Natural killer cell (primary cell): ENCODE data around the gene SGO1. TPM values are rescaled to one million over a fixed set of nuclear protein-coding genes. Genes with fewer than 3 reads are reported as not detected.

Source experiments
- ATAC-seq, 3 donors: fragments of 150-1000 bp in 2 of 3; fragments of 200-7000 bp in 1 of 3; cut with Tn5 transposase; 1 replicate in 1 of 3; 2 replicates in 2 of 3; pipeline ENCODE4 v1.10.0; 2021; ENCODE audit warnings: mild to moderate bottlenecking in 2 of 3, moderate library complexity in 2 of 3
- DNase-seq, 2 donors: peaks; one replicate each; pipeline versions ENCODE4 v3.0.0 to v3.0.0-alpha.2; 2013 to 2021; ENCODE audit warnings: mixed read lengths in 1 of 2
- H3K27ac ChIP-seq: one replicate; pipeline ENCODE4 v1.5.1; 2013; ENCODE audit warnings: mild to moderate bottlenecking, low read length
- H3K27me3 ChIP-seq: one replicate; pipeline ENCODE4 v1.6.1; 2013; ENCODE audit warnings: low read length; ENCODE audit not compliant: control insufficient read depth, insufficient read depth
- H3K36me3 ChIP-seq: one replicate; pipeline ENCODE4 v1.6.1; 2013; ENCODE audit warnings: low read length; ENCODE audit not compliant: control insufficient read depth, insufficient read depth
- H3K4me1 ChIP-seq: one replicate; pipeline ENCODE4 v1.6.1; 2013; ENCODE audit warnings: low read length; ENCODE audit not compliant: control insufficient read depth, insufficient read depth
- H3K4me3 ChIP-seq: one replicate; pipeline ENCODE4 v1.5.1; 2013; ENCODE audit warnings: low read length
- H3K9me3 ChIP-seq: one replicate; pipeline ENCODE4 v1.6.1; 2013; ENCODE audit warnings: low read length; ENCODE audit not compliant: control insufficient read depth, insufficient read depth
- H3K27ac Mint-ChIP-seq, 2 donors: one replicate each; pipeline ENCODE4 v1.8.0; 2022; ENCODE audit warnings: mild to moderate bottlenecking in 2 of 2, mixed read lengths in 2 of 2, moderate library complexity in 1 of 2
- H3K27me3 Mint-ChIP-seq, 2 donors: one replicate each; pipeline ENCODE4 v1.8.0; 2022; ENCODE audit warnings: low read depth in 2 of 2, mixed read lengths in 2 of 2
- H3K36me3 Mint-ChIP-seq: one replicate; pipeline ENCODE4 v1.8.0; 2022; ENCODE audit warnings: mixed read lengths
- H3K4me1 Mint-ChIP-seq, 2 donors: one replicate each; pipeline ENCODE4 v1.8.0; 2022; ENCODE audit warnings: mixed read lengths in 2 of 2
- H3K4me3 Mint-ChIP-seq: one replicate; pipeline ENCODE4 v1.8.0; 2022; ENCODE audit warnings: mild to moderate bottlenecking, moderate library complexity, mixed read lengths
- H3K9me3 Mint-ChIP-seq, 2 donors: one replicate each; pipeline ENCODE4 v1.8.0; 2022; ENCODE audit warnings: mixed read lengths in 2 of 2
- CTCF ChIP-seq: fragments of 200-600 bp; IDR thresholded peaks from one replicate; pipeline ENCODE4 v1.8.0; 2022; ENCODE audit warnings: antibody characterized with exemption
- WGBS: methylation state at CpG from one replicate; pipeline ENCODE4 v1.1.7; 2013; ENCODE audit warnings: missing lambda C conversion rate; ENCODE audit not compliant: insufficient coverage; 5-methylcytosine and 5-hydroxymethylcytosine counted together
- intact Hi-C: fragments of 100-400 bp; cut with micrococcal nuclease; formaldehyde crosslinking; loops from one replicate; pipeline ENCODE4 v1.14.2; 2022
- total RNA-seq, 4 donors: library from RNA; stranded (reverse); fragments of 120-200 nt in 1 of 4; gene quantifications; one replicate each; pipeline versions ENCODE4 v1.2.3 to v1.2.4, GENCODE V29; 2013 to 2022

Gene SGO1
- total RNA-seq, 3 donors from 2014 or later (not counting 1 experiment from before 2014, with no cell fraction given): 0.55 to 1.4 (median 0.94) TPM

GRCh38 chr3:20154078-20154477, 31.9 kb downstream of the SGO1 start:
- Histone ChIP-seq H3K27ac (no peak overlapping the region), H3K27me3 (no peaks in the 10 kb centered on the region), H3K4me3 (no peak overlapping the region), H3K9me3 (no peaks in the 10 kb centered on the region), H3K36me3 (peaks cover 62% of the 10 kb centered on the region), H3K4me1 (no peaks in the 10 kb centered on the region)
- ATAC-seq: no peak
- no peak for TF ChIP-seq CTCF
- intact Hi-C loops: no loop called here
- 86% methylated on average over 1 of the region's 1 CpG for WGBS
- no peaks in the 10 kb centered on the region for H3K36me3 Mint-ChIP-seq
- no peak for DNase-seq
- no peak overlapping the region for H3K4me3 Mint-ChIP-seq
- peak overlapping the region; percentile 16 to 30 for H3K27ac Mint-ChIP-seq
- H3K27me3 Mint-ChIP-seq: no peaks in the 10 kb centered on the region
- H3K4me1 Mint-ChIP-seq: no peaks in the 10 kb centered on the region
- H3K9me3 Mint-ChIP-seq: no peaks in the 10 kb centered on the region

GRCh38 chr3:20148466-20148865, 37.5 kb downstream of the SGO1 start:
- no peak for TF ChIP-seq CTCF
- H3K36me3 Mint-ChIP-seq: peaks cover 4% of the 10 kb centered on the region
- H3K27ac Mint-ChIP-seq: peak overlapping the region in 1 of 2 donors; percentile 58
- intact Hi-C loops: no loop called here
- Histone ChIP-seq H3K9me3 (no peaks in the 10 kb centered on the region), H3K4me1 (no peaks in the 10 kb centered on the region), H3K36me3 (peaks cover 73% of the 10 kb centered on the region), H3K4me3 (no peak overlapping the region), H3K27me3 (no peaks in the 10 kb centered on the region), H3K27ac (no peak overlapping the region)
- no peaks in the 10 kb centered on the region for H3K27me3 Mint-ChIP-seq
- 96% methylated on average over 8 of the region's 10 CpGs for WGBS
- no peak for DNase-seq
- no peak for ATAC-seq
- no peak overlapping the region for H3K4me3 Mint-ChIP-seq
- no peaks in the 10 kb centered on the region for H3K4me1 Mint-ChIP-seq
- H3K9me3 Mint-ChIP-seq: no peaks in the 10 kb centered on the region

GRCh38 chr3:20147361-20147760, 38.6 kb downstream of the SGO1 start:
- Mint-ChIP-seq H3K36me3 (peaks cover 9% of the 10 kb centered on the region), H3K4me3 (no peak overlapping the region), H3K27me3 (no peaks in the 10 kb centered on the region), H3K27ac (peak overlapping the region in 1 of 2 donors; percentile 6), H3K4me1 (no peaks in the 10 kb centered on the region), H3K9me3 (no peaks in the 10 kb centered on the region)
- ATAC-seq: no peak
- TF ChIP-seq CTCF: no peak
- no peaks in the 10 kb centered on the region for H3K27me3 ChIP-seq
- H3K4me3 ChIP-seq: no peak overlapping the region
- no peak overlapping the region for H3K27ac ChIP-seq
- intact Hi-C loops: no loop called here
- H3K36me3 ChIP-seq: peaks cover 73% of the 10 kb centered on the region
- H3K4me1 ChIP-seq: no peaks in the 10 kb centered on the region
- DNase-seq: no peak
- no peaks in the 10 kb centered on the region for H3K9me3 ChIP-seq

- intact Hi-C loops: no loop called here
- 99% methylated on average over 8 of the region's 8 CpGs for WGBS
- peak overlapping the region in 1 of 2 donors; percentile 38 for H3K27ac Mint-ChIP-seq
- no peaks in the 10 kb centered on the region for H3K27me3 Mint-ChIP-seq
- H3K9me3 Mint-ChIP-seq: no peaks in the 10 kb centered on the region
- H3K9me3 ChIP-seq: no peaks in the 10 kb centered on the region
- no peak overlapping the region for H3K4me3 ChIP-seq
- no peak for TF ChIP-seq CTCF
- no peaks in the 10 kb centered on the region for H3K27me3 ChIP-seq
- peaks cover 9% of the 10 kb centered on the region for H3K36me3 Mint-ChIP-seq
- H3K4me1 Mint-ChIP-seq: peaks cover 0 to 6% of the 10 kb centered on the region in 2 donors
- H3K4me1 ChIP-seq: no peaks in the 10 kb centered on the region
- no peak overlapping the region for H3K4me3 Mint-ChIP-seq
- DNase-seq: no peak
- ATAC-seq: no peak
- peaks cover 73% of the 10 kb centered on the region for H3K36me3 ChIP-seq
- H3K27ac ChIP-seq: no peak overlapping the region
Measured at GRCh38 chr3:20146301-20146700, 39.7 kb downstream of the SGO1 start.
